Epithelial cell of alveolus of lung (primary cell): Measurements from ENCODE around the gene COL6A1. TPM values are rescaled to one million over a fixed set of nuclear protein-coding genes. Genes with fewer than 3 reads are reported as not detected.

Experiments used
- total RNA-seq: library from RNA; depleted of rRNA; stranded (reverse); fragments of >200 nt; gene quantifications from 2 replicates; pipeline ENCODE4 v1.2.1, GENCODE V29; 2015

Gene COL6A1, protein sequence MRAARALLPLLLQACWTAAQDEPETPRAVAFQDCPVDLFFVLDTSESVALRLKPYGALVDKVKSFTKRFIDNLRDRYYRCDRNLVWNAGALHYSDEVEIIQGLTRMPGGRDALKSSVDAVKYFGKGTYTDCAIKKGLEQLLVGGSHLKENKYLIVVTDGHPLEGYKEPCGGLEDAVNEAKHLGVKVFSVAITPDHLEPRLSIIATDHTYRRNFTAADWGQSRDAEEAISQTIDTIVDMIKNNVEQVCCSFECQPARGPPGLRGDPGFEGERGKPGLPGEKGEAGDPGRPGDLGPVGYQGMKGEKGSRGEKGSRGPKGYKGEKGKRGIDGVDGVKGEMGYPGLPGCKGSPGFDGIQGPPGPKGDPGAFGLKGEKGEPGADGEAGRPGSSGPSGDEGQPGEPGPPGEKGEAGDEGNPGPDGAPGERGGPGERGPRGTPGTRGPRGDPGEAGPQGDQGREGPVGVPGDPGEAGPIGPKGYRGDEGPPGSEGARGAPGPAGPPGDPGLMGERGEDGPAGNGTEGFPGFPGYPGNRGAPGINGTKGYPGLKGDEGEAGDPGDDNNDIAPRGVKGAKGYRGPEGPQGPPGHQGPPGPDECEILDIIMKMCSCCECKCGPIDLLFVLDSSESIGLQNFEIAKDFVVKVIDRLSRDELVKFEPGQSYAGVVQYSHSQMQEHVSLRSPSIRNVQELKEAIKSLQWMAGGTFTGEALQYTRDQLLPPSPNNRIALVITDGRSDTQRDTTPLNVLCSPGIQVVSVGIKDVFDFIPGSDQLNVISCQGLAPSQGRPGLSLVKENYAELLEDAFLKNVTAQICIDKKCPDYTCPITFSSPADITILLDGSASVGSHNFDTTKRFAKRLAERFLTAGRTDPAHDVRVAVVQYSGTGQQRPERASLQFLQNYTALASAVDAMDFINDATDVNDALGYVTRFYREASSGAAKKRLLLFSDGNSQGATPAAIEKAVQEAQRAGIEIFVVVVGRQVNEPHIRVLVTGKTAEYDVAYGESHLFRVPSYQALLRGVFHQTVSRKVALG
- total RNA-seq = 1,740 and 2,083 TPM in 2 replicates

DNA sequence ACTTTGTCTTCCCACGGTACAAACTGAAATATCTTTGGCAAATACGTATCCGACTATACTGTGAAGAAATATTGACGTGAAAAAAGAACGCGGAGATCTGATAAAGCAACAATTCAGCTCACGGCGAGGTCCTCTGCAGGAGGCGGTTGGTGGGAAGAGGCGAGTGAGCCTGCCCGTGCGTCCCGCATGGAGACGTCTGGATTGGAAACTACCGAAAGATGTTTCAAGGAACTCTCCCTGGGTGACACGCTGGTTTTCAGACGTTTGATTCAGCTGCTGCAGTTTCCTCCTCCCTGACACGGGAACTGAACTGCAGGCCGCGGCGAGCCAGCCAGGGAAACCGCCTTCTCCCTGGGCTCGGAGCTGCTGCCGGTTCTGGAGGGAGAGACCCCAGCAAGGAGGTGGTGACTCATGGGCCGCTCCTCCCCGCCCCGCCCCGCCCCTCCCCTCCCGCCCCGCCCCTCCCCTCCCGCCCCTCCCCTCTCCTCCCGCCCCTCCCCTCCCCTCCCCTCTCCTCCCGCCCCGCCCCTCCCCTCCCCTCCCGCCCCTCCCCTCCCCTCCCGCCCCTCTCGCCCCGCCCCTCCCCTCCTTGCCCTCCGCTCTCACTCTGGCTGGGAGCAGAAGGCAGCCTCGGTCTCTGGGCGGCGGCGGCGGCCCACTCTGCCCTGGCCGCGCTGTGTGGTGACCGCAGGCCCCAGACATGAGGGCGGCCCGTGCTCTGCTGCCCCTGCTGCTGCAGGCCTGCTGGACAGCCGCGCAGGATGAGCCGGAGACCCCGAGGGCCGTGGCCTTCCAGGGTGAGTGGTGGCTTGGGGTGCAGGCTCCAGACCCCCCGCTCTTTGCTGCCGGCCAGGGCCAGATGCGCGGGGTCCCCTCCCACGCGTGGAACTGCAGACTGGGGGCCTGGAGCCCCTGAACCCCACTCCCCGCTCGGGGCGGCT is at the start of gene COL6A1:
Gene COL6A1, plus strand, starts transcription at position 620 of the 941 bp plus-strand sequence. Its CDS starts 81 bp downstream, at position 701.

Other genes starting within 250 kb of the COL6A1 start
- gene COL6A2, start 116.3 kb downstream of the COL6A1 start, total RNA-seq = 1,554 and 1,623 TPM in 2 replicates
- gene FTCD, start 173.8 kb downstream of the COL6A1 start, total RNA-seq = not detected in 2 replicates
- gene SPATC1L, start 202.7 kb downstream of the COL6A1 start, total RNA-seq = 17.5 and 30.8 TPM in 2 replicates
- 48.7 and 103 TPM in 2 replicates for gene LSS, start 247.0 kb downstream of the COL6A1 start, total RNA-seq